KMS-11 (cell line): ENCODE data around the gene PRKAR2A.
"Not testable (repeated sequence)": the region's sequence is repeated elsewhere in the genome, so short reads cannot be mapped to it uniquely, and the experiment has no call there.

Experiments used
- H2AFZ ChIP-seq: fragments of 200-600 bp; sonication (generic); 2 replicates; pipeline ENCODE4 v1.6.1; 2016; ENCODE audit warnings: antibody characterized with exemption, mixed run types, low read depth
- H3K27ac ChIP-seq: fragments of 200-600 bp; sonication (generic); 2 replicates; pipeline ENCODE4 v1.6.1; 2016; ENCODE audit warnings: mild to moderate bottlenecking, mixed run types
- H3K27me3 ChIP-seq: fragments of 200-600 bp; sonication (generic); 2 replicates; pipeline ENCODE4 v1.6.1; 2017; ENCODE audit warnings: mild to moderate bottlenecking, low read depth, mixed run types, moderate library complexity; ENCODE audit not compliant: insufficient read depth
- H3K36me3 ChIP-seq: fragments of 200-600 bp; sonication (generic); 2 replicates; pipeline ENCODE4 v1.6.1; 2017; ENCODE audit warnings: mild to moderate bottlenecking, mixed run types; ENCODE audit not compliant: insufficient read depth
- H3K4me1 ChIP-seq: fragments of 200-600 bp; sonication (generic); 2 replicates; pipeline ENCODE4 v1.6.1; 2016; ENCODE audit warnings: mild to moderate bottlenecking, low read depth, mixed run types; ENCODE audit not compliant: poor library complexity, severe bottlenecking
- H3K4me2 ChIP-seq: fragments of 200-600 bp; sonication (generic); 2 replicates; pipeline ENCODE4 v1.7.0; 2016; ENCODE audit warnings: mild to moderate bottlenecking, mixed run types
- H3K4me3 ChIP-seq: fragments of 200-600 bp; sonication (generic); IDR thresholded peaks from 2 replicates; pipeline ENCODE4 v1.6.1; 2017; ENCODE audit warnings: low read depth, low read length, mixed read lengths; ENCODE audit not compliant: insufficient read depth
- H3K79me2 ChIP-seq: fragments of 200-600 bp; sonication (generic); 2 replicates; pipeline ENCODE4 v1.6.1; 2016; ENCODE audit warnings: low read depth, mixed run types; ENCODE audit not compliant: insufficient read depth
- H3K9ac ChIP-seq: fragments of 200-600 bp; sonication (generic); 2 replicates; pipeline ENCODE4 v1.6.1; 2016; ENCODE audit warnings: mild to moderate bottlenecking, mixed run types
- H4K20me1 ChIP-seq: fragments of 200-600 bp; sonication (generic); 2 replicates; pipeline ENCODE4 v1.6.1; 2016; ENCODE audit warnings: mild to moderate bottlenecking, mixed run types; ENCODE audit not compliant: insufficient read depth
- TF ChIP-seq, protein P1 (sequence below): fragments of 200-600 bp; sonication (generic); conservative IDR thresholded peaks from 2 replicates; pipeline ENCODE4 v1.6.1; 2017; ENCODE audit warnings: low read depth, mild to moderate bottlenecking, antibody characterized with exemption, low read length, moderate library complexity, mixed read lengths

Gene PRKAR2A

DNA sequence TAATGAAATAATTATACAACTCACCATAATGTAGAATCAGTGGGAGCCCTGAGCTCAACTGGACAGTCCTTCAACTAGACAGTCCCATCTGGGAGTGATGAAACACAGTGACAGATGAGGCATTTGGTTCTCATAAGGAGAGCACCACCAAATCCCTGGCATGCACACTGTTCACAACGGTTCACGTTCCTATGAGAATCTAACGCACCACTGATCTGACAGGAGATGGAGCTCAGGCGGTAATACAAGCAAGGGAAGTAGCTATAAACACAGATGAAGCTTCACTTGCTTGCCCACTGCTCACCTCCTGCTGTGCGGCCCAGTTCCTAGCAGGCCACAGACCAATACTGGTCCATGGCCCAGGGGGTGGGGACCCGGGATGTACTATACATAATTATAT, 17.0 kb downstream of the PRKAR2A start:
- TF ChIP-seq, protein P1, sequence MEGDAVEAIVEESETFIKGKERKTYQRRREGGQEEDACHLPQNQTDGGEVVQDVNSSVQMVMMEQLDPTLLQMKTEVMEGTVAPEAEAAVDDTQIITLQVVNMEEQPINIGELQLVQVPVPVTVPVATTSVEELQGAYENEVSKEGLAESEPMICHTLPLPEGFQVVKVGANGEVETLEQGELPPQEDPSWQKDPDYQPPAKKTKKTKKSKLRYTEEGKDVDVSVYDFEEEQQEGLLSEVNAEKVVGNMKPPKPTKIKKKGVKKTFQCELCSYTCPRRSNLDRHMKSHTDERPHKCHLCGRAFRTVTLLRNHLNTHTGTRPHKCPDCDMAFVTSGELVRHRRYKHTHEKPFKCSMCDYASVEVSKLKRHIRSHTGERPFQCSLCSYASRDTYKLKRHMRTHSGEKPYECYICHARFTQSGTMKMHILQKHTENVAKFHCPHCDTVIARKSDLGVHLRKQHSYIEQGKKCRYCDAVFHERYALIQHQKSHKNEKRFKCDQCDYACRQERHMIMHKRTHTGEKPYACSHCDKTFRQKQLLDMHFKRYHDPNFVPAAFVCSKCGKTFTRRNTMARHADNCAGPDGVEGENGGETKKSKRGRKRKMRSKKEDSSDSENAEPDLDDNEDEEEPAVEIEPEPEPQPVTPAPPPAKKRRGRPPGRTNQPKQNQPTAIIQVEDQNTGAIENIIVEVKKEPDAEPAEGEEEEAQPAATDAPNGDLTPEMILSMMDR: no peak
- H3K36me3 ChIP-seq: no peaks in the 10 kb centered on the region
- no peak overlapping the region for H2AFZ ChIP-seq
- no peak overlapping the region for H3K27ac ChIP-seq
- H3K9ac ChIP-seq: no peak overlapping the region
- no peak overlapping the region for H3K4me3 ChIP-seq
- H4K20me1 ChIP-seq: no peaks in the 10 kb centered on the region
- no peak overlapping the region for H3K4me2 ChIP-seq
- H3K4me1 ChIP-seq: no peaks in the 10 kb centered on the region
- H3K27me3 ChIP-seq: no peaks in the 10 kb centered on the region
- no peaks in the 10 kb centered on the region for H3K79me2 ChIP-seq

DNA sequence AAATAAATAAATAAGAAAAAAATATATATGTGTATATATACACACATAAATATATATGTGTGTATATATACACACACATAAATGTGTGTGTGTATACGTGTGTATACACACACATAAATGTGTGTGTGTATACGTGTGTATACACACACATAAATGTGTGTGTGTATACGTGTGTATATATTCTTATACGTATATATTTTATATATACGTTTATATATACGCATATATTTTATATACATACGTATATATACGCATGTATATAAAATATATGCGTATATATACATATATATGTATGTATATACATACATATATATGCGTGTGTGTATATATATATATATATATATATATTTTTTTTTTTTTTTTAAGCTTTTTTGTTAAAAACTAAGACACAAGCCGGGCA, 18.1 kb downstream of the PRKAR2A start:
- not testable (repeated sequence) for H3K4me2 ChIP-seq, H3K27me3 ChIP-seq, H3K4me1 ChIP-seq

DNA sequence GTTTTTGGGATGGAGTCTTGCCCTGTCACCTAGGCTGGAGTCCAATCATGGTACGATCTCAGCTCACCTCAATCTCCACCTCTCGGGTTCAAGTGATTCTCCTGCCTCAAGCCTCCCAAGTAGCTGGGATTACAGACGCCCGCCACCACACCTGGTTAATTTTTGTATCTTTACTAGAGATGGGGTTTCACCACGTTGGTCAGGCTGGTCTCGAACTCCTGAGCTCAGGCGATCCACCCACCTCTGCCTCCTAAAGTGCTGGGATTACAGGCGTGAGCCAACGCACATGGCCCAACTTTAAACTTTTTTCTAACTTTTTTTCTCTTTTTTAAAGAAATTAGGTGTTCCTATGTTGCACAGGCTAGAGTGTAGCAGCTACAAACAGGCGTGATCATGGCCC, 19.8 kb downstream of the PRKAR2A start:
- not testable (repeated sequence) for H3K36me3 ChIP-seq, H3K79me2 ChIP-seq, H4K20me1 ChIP-seq, H3K4me1 ChIP-seq, H3K9ac ChIP-seq, H2AFZ ChIP-seq, H3K4me2 ChIP-seq, H3K4me3 ChIP-seq, H3K27ac ChIP-seq, H3K27me3 ChIP-seq

More for the DNA sequence above, 18.1 kb downstream of the PRKAR2A start:
- not testable (repeated sequence) for H3K4me3 ChIP-seq, H3K79me2 ChIP-seq, H2AFZ ChIP-seq, H4K20me1 ChIP-seq, H3K9ac ChIP-seq, H3K27ac ChIP-seq, H3K36me3 ChIP-seq

DNA sequence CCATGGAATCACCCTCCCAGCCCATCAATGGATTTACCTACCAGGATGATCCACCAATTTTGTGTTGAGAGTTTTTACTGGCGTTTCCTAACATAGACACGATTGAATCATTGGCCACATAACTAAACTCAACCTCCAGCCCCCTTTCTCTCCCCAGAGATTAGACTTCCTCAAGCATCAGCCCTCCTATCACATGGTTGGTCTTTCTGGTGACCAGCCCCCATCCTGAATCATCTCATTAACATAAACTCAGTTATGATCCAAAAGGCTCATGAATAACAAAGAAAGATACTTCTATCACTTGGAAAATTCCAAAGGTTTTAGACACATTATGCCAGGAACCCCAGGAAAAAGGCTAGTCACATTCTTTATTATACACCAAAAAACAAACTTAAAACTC, 21.2 kb downstream of the PRKAR2A start:
- no peaks in the 10 kb centered on the region for H4K20me1 ChIP-seq
- no peaks in the 10 kb centered on the region for H3K27me3 ChIP-seq
- no peak overlapping the region for H2AFZ ChIP-seq
- H3K4me1 ChIP-seq: no peaks in the 10 kb centered on the region
- H3K27ac ChIP-seq: no peak overlapping the region
- H3K79me2 ChIP-seq: no peaks in the 10 kb centered on the region
- TF ChIP-seq, protein P1: no peak
- no peak overlapping the region for H3K4me3 ChIP-seq
- H3K4me2 ChIP-seq: no peak overlapping the region
- no peaks in the 10 kb centered on the region for H3K36me3 ChIP-seq
- no peak overlapping the region for H3K9ac ChIP-seq

DNA sequence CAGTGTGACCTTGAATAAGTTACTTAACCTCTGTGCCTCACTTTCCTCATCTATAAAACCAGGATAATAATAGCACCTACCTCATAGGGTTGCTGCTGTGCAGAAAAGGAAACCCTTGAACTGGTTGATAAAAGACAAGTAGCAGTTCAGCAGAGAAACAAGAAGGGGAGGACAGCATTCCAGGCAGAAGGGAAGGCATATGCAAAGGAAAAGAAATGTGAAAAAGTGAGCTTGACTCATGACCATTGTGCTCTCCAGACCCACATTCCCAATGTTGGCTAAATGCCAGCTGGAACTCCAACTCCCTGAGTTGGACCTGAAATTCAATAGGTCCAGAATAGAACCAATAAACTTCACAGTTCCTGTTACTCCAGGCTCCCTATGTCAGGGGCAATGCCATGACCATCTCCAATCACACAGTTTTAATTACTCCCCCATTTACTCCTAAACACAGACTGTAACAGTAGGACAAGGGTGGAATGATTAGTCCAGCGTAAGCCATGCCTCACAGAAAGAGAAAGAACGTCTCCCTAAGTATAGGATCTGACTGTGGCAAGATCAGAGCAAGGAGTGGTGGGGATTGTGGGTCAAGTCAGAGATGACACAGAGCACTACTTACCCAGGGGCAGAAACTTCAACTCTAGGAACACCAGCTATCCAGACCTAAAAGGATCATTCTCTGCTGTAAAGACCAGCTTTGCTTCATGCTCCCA, 26.9 kb downstream of the PRKAR2A start:
- H3K4me1 ChIP-seq: no peaks in the 10 kb centered on the region
- no peaks in the 10 kb centered on the region for H3K27me3 ChIP-seq
- no peaks in the 10 kb centered on the region for H3K79me2 ChIP-seq
- no peaks in the 10 kb centered on the region for H3K36me3 ChIP-seq
- no peaks in the 10 kb centered on the region for H4K20me1 ChIP-seq
- no peak overlapping the region for H3K4me3 ChIP-seq
- no peak overlapping the region for H3K27ac ChIP-seq
- TF ChIP-seq, protein P1: no peak
- no peak overlapping the region for H3K4me2 ChIP-seq
- no peak overlapping the region for H2AFZ ChIP-seq
- H3K9ac ChIP-seq: no peak overlapping the region
